Esophagus muscularis mucosa (tissue), 4 donors: ENCODE results near the gene MEIOSIN. TPM values are rescaled to one million over a fixed set of nuclear protein-coding genes. Genes with fewer than 3 reads are reported as not detected.
"Not testable (repeated sequence)": the region's sequence is repeated elsewhere in the genome, so short reads cannot be mapped to it uniquely, and the experiment has no call there.

Experiments used
- DNase-seq: peaks from one replicate; pipeline ENCODE4 v3.0.0-alpha.2; 2017; ENCODE audit errors: extremely low spot score
- H3K27ac ChIP-seq, 4 donors: fragments of 200-600 bp; sonication (generic); replicated peaks in 1 of 4; 1 replicate in 3 of 4; 2 replicates in 1 of 4; pipeline ENCODE4 v1.5.1; 2016 to 2019; ENCODE audit warnings: mild to moderate bottlenecking in 1 of 4
- H3K27me3 ChIP-seq, 4 donors: fragments of 200-600 bp; sonication (generic); one replicate each; pipeline versions ENCODE4 v1.5.1 to v1.6.0; 2016 to 2019
- H3K36me3 ChIP-seq, 4 donors: fragments of 200-600 bp; sonication (generic); one replicate each; pipeline ENCODE4 v1.5.1; 2016 to 2019
- H3K4me1 ChIP-seq, 4 donors: fragments of 200-600 bp; sonication (generic); one replicate each; pipeline ENCODE4 v1.5.1; 2016 to 2019
- H3K4me3 ChIP-seq, 4 donors: fragments of 200-600 bp; sonication (generic); 1 replicate in 2 of 4; 2 replicates in 2 of 4; pipeline ENCODE4 v1.5.1; 2016 to 2019; ENCODE audit warnings: mild to moderate bottlenecking in 4 of 4, moderate library complexity in 1 of 4
- H3K9me3 ChIP-seq, 4 donors: fragments of 200-600 bp; sonication (generic); 1 replicate in 3 of 4; 2 replicates in 1 of 4; pipeline ENCODE4 v1.5.1; 2016 to 2019
- EP300 ChIP-seq: sonication (generic); formaldehyde crosslinking; IDR thresholded peaks from one replicate; pipeline ENCODE4 v1.6.1; 2017; ENCODE audit warnings: antibody characterized with exemption
- POLR2A ChIP-seq: fragments of 450-650 bp; IDR thresholded peaks from one replicate; pipeline ENCODE4 v1.6.1; 2017; ENCODE audit warnings: antibody characterized with exemption, moderate library complexity, mild to moderate bottlenecking, low read depth
- POLR2AphosphoS5 ChIP-seq, 2 donors: sonication (generic); formaldehyde crosslinking; IDR thresholded peaks; one replicate each; pipeline ENCODE4 v1.6.1; 2017; ENCODE audit warnings: antibody characterized with exemption in 2 of 2
- WGBS: methylation state at CpG from one replicate; pipeline ENCODE4 v1.1.5; 2018; 5-methylcytosine and 5-hydroxymethylcytosine counted together
- intact Hi-C: fragments of 100-400 bp; cut with DNase I; formaldehyde crosslinking; loops from one replicate; pipeline ENCODE4 v1.15.1; 2023
- total RNA-seq, 4 donors: library from RNA; depleted of rRNA; stranded (reverse); fragments of >200 nt; gene quantifications; one replicate each; pipeline versions ENCODE4 v1.1.0 to v1.2.1, GENCODE V29; 2016
- TF ChIP-seq, protein P1 (sequence below), 3 experiments: fragments of 200-600 bp in 2 of 3; fragments of 450-650 bp in 1 of 3; sonication (generic) in 2 of 3; IDR thresholded peaks; one replicate each; pipeline ENCODE4 v1.5.1; 2017 to 2019; ENCODE audit warnings: antibody characterized with exemption in 3 of 3, mild to moderate bottlenecking in 2 of 3, moderate library complexity in 1 of 3

Gene MEIOSIN
- total RNA-seq, 4 donors from 2014 or later: not detected

DNA sequence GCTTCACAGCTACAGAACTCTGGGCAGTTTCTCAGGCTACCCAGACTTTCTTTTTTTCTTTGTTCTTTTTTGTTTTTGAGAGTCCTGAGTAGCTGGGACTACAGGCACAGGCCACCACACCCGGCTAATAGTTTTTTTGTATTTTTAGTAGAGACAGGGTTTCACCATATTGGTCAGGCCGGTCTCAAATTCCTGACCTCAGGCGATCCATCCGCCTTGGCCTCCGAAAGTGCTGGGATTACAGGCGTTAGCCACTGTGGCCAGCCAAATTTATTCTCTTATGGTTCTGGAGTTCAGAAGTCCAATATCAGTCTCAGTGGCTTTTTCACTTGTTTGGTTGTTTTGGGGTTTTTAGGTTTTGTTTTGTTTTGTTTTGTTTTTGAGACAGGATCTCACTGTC, 12.4 kb downstream of the MEIOSIN start:
- no peak for DNase-seq
- no peaks in the 10 kb centered on the region for H3K36me3 ChIP-seq
- H3K9me3 ChIP-seq: no peaks in the 10 kb centered on the region
- intact Hi-C loops: no loop called here
- TF ChIP-seq POLR2A: no peak
- no peak for TF ChIP-seq POLR2AphosphoS5 (IDR thresholded peaks at IDR 0.05)
- TF ChIP-seq, protein P1, sequence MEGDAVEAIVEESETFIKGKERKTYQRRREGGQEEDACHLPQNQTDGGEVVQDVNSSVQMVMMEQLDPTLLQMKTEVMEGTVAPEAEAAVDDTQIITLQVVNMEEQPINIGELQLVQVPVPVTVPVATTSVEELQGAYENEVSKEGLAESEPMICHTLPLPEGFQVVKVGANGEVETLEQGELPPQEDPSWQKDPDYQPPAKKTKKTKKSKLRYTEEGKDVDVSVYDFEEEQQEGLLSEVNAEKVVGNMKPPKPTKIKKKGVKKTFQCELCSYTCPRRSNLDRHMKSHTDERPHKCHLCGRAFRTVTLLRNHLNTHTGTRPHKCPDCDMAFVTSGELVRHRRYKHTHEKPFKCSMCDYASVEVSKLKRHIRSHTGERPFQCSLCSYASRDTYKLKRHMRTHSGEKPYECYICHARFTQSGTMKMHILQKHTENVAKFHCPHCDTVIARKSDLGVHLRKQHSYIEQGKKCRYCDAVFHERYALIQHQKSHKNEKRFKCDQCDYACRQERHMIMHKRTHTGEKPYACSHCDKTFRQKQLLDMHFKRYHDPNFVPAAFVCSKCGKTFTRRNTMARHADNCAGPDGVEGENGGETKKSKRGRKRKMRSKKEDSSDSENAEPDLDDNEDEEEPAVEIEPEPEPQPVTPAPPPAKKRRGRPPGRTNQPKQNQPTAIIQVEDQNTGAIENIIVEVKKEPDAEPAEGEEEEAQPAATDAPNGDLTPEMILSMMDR (IDR thresholded peaks at IDR 0.05): no peak
- TF ChIP-seq EP300: no peak
- H3K4me3 ChIP-seq: no peak overlapping the region
- H3K27me3 ChIP-seq: no peaks in the 10 kb centered on the region
- H3K27ac ChIP-seq: no peak overlapping the region
- 92% methylated on average over 6 of the region's 6 CpGs for WGBS
- peaks cover 0 to 9% (median 0%) of the 10 kb centered on the region in 4 donors for H3K4me1 ChIP-seq

GRCh38 chr19:45746866-45747265, 13.6 kb downstream of the MEIOSIN start:
- no peak for TF ChIP-seq POLR2AphosphoS5 (IDR thresholded peaks at IDR 0.05)
- TF ChIP-seq POLR2A: no peak
- TF ChIP-seq EP300: no peak
- TF ChIP-seq, protein P1 (IDR thresholded peaks at IDR 0.05): no peak
- no peak for DNase-seq
- 81% methylated on average over 5 of the region's 5 CpGs for WGBS

GRCh38 chr19:45747513-45747912, 14.3 kb downstream of the MEIOSIN start:
- Histone ChIP-seq H3K4me3 (no peak overlapping the region), H3K36me3 (no peaks in the 10 kb centered on the region), H3K27ac (no peak overlapping the region), H3K9me3 (no peaks in the 10 kb centered on the region), H3K4me1 (peaks cover 0 to 9% (median 0%) of the 10 kb centered on the region in 4 donors), H3K27me3 (no peaks in the 10 kb centered on the region)
- no peak for DNase-seq
- TF ChIP-seq POLR2AphosphoS5 (IDR thresholded peaks at IDR 0.05) (no peak), EP300 (no peak), POLR2A (no peak)
- TF ChIP-seq, protein P1 (IDR thresholded peaks at IDR 0.05): no peak
- intact Hi-C loops: no loop called here
- WGBS: 82% methylated on average over 5 of the region's 5 CpGs

More at GRCh38 chr19:45746866-45747265, 13.6 kb downstream of the MEIOSIN start:
- Histone ChIP-seq H3K27ac (no peak overlapping the region), H3K9me3 (no peaks in the 10 kb centered on the region), H3K27me3 (no peaks in the 10 kb centered on the region), H3K4me1 (peaks cover 0 to 9% (median 0%) of the 10 kb centered on the region in 4 donors), H3K36me3 (no peaks in the 10 kb centered on the region), H3K4me3 (no peak overlapping the region)
- intact Hi-C loops: no loop called here

DNA sequence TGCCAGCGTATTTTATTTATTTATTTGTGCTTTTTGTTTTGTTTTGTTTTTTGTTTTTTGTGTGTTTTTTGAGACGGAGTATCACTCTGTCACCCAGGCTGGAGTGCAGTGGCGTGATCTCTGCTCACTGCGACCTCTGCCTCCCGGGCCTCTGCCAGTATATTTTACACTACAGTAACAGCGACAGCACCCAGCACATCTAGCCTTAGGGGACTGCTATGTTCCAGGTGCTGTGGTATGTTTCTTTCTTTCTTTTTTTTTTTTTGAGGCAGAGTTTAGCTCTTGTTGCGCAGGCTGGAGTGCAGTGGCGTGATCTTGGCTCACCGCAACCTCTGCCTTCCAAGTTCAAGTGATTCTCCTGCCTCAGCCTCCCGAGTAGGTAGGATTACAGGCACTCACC, 18.2 kb downstream of the MEIOSIN start:
- H3K9me3 ChIP-seq, H3K4me1 ChIP-seq, H3K4me3 ChIP-seq, H3K27me3 ChIP-seq, intact Hi-C loops, H3K36me3 ChIP-seq, DNase-seq, H3K27ac ChIP-seq: not testable (repeated sequence)
- WGBS: 92% methylated on average over 10 of the region's 10 CpGs

GRCh38 chr19:45752639-45753038, 19.4 kb downstream of the MEIOSIN start:
- no peaks in the 10 kb centered on the region for H3K9me3 ChIP-seq
- no peak overlapping the region for H3K4me3 ChIP-seq
- no peaks in the 10 kb centered on the region for H3K4me1 ChIP-seq
- WGBS: 95% methylated on average over 12 of the region's 12 CpGs
- intact Hi-C loops: no loop called here
- TF ChIP-seq EP300 (no peak), POLR2A (no peak), POLR2AphosphoS5 (IDR thresholded peaks at IDR 0.05) (no peak)
- TF ChIP-seq, protein P1 (IDR thresholded peaks at IDR 0.05): no peak
- no peaks in the 10 kb centered on the region for H3K27me3 ChIP-seq
- no peak overlapping the region for H3K27ac ChIP-seq
- no peak for DNase-seq
- H3K36me3 ChIP-seq: no peaks in the 10 kb centered on the region
